ENCODE results near the gene SCAP. TPM values are rescaled to one million over a fixed set of nuclear protein-coding genes. Genes with fewer than 3 reads are reported as not detected.

The SCAP gene
- total RNA-seq, 2 experiments from 2014 or later = 45.1 to 52.2 TPM

DNA sequence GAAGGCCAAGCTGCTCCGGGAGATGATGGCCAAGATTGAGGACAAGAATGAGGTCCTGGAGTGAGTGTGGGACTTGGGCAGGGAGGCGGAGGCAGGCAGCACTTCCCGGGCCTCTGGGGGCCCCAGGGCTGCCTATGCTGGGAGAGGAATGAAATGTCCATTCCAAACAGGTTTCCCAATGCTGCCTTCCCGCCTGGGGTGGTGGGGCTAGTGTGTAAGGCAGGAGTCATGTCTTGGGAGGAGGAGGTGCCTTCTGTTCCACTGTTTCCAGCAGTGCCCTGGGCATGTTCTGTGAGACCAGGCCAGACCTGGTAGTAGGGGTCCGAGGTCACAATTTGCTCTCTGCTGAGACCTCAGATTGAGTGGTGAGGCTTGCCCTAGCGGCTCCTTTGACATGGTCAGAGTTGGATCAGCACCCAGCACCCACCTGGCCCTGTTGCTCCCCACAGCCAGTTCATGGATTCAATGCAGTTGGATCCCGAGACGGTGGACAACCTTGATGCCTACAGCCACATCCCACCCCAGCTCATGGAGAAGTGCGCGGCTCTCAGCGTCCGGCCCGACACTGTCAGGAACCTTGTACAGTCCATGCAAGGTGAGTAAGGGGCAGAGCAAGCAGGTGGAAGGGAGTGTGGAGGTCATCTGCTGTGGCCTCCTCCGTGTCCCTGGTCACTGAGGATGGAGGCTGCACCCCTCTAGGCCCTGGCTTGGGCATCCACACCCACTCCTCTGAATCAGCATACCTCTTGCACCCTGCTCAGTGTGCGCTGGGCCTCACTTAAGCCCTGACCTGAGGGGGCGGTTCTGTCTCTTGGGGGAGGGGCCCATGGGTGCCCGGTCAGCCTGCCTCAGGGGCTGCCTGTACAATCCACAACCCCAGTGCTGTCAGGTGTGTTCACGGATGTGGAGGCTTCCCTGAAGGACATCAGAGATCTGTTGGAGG, 67.6 kb downstream of the SCAP start:
- no peak overlapping the region for H3K27ac Mint-ChIP-seq
- no peaks in the 10 kb centered on the region for H3K9me3 Mint-ChIP-seq
- no peak overlapping the region for H3K4me3 Mint-ChIP-seq
- no peaks in the 10 kb centered on the region for H3K4me1 Mint-ChIP-seq (ENCODE audit: low read depth)
- CTCF ChIA-PET = interaction anchor here (1.0 kb wide), 1 partner anchor 13 kb away, joined by 3 read pairs; no protein-coding TSS in a partner anchor
- intact Hi-C loops (cut with micrococcal nuclease) = no loop called here
- DNase-seq = no peak
- no peaks in the 10 kb centered on the region for H3K27me3 Mint-ChIP-seq
- TF ChIP-seq, protein P1, sequence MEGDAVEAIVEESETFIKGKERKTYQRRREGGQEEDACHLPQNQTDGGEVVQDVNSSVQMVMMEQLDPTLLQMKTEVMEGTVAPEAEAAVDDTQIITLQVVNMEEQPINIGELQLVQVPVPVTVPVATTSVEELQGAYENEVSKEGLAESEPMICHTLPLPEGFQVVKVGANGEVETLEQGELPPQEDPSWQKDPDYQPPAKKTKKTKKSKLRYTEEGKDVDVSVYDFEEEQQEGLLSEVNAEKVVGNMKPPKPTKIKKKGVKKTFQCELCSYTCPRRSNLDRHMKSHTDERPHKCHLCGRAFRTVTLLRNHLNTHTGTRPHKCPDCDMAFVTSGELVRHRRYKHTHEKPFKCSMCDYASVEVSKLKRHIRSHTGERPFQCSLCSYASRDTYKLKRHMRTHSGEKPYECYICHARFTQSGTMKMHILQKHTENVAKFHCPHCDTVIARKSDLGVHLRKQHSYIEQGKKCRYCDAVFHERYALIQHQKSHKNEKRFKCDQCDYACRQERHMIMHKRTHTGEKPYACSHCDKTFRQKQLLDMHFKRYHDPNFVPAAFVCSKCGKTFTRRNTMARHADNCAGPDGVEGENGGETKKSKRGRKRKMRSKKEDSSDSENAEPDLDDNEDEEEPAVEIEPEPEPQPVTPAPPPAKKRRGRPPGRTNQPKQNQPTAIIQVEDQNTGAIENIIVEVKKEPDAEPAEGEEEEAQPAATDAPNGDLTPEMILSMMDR (IDR thresholded peaks at IDR 0.05) = no peak
- ATAC-seq = no peak
- POLR2A ChIA-PET = interaction anchor here (0.5 kb wide), 1 partner anchor 125 kb away, joined by 3 read pairs; the partner anchor contains the start of genes KIF9 and KLHL18
- peaks cover 8% of the 10 kb centered on the region for H3K36me3 Mint-ChIP-seq (ENCODE audit: low read depth)

DNA sequence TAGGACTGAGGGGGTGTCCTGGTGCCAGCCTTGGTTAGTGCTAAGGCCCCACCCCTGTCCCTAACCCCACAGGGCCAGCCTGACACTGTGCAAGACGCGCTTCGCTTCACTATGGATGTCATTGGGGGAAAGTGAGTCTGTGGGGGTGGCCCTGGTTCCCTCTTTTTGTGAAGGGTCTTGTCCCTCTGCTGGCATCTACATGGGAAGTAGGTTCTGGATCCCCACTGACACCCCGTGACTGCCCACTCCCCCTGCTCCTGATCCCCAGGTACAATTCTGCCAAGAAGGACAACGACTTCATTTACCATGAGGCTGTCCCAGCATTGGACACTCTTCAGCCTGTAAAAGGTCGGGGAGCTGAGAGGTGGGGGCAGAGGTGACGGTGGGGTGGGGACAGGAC, 68.5 kb downstream of the SCAP start:
- TF ChIP-seq, protein P1 (IDR thresholded peaks at IDR 0.05) = no peak
- peaks cover 4% of the 10 kb centered on the region for H3K36me3 Mint-ChIP-seq (ENCODE audit: low read depth)
- no peak overlapping the region for H3K27ac Mint-ChIP-seq
- H3K4me1 Mint-ChIP-seq (ENCODE audit: low read depth) = no peaks in the 10 kb centered on the region
- ATAC-seq (no peak), DNase-seq (no peak)
- intact Hi-C loops (cut with micrococcal nuclease) = no loop called here
- H3K4me3 Mint-ChIP-seq = no peak overlapping the region
- no peaks in the 10 kb centered on the region for H3K9me3 Mint-ChIP-seq
- ChIA-PET CTCF (interaction anchor here (1.4 kb wide), 1 partner anchor 86 kb away, joined by 3 read pairs; no protein-coding TSS in a partner anchor), POLR2A (no interaction called here)
- H3K27me3 Mint-ChIP-seq = no peaks in the 10 kb centered on the region

DNA sequence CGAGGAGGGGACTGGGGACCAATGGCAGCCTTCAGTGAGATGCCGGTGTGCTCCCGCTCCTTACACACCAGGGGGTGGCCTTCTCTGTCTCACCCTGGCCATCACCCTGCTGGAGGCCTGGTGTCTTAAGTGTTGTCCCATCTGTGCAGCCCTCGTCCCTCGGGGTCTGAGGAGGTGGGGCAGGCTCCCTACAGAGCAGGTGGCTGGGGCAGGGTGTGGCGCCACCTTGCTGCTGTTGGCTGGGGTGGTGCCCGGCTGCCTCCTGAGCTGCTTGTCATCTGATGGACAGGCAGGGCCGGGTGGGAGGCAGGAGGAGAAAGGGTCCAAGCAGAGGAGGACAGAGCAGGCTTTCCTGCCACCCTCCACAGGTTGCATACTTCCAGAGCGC, 69.0 kb downstream of the SCAP start:
- Mint-ChIP-seq H3K4me1 (ENCODE audit: low read depth) (no peaks in the 10 kb centered on the region), H3K27ac (no peak overlapping the region), H3K9me3 (no peaks in the 10 kb centered on the region), H3K36me3 (ENCODE audit: low read depth) (peaks cover 4% of the 10 kb centered on the region), H3K27me3 (no peaks in the 10 kb centered on the region), H3K4me3 (no peak overlapping the region)
- ATAC-seq (no peak), DNase-seq (no peak)
- TF ChIP-seq, protein P1 (IDR thresholded peaks at IDR 0.05) = no peak
- ChIA-PET CTCF (interaction anchor here (1.0 to 1.4 kb wide), 2 partner anchors 14 to 86 kb away, joined by 3 to 4 read pairs; no protein-coding TSS in a partner anchor), POLR2A (no interaction called here)
- intact Hi-C loops (cut with micrococcal nuclease) = no loop called here

DNA sequence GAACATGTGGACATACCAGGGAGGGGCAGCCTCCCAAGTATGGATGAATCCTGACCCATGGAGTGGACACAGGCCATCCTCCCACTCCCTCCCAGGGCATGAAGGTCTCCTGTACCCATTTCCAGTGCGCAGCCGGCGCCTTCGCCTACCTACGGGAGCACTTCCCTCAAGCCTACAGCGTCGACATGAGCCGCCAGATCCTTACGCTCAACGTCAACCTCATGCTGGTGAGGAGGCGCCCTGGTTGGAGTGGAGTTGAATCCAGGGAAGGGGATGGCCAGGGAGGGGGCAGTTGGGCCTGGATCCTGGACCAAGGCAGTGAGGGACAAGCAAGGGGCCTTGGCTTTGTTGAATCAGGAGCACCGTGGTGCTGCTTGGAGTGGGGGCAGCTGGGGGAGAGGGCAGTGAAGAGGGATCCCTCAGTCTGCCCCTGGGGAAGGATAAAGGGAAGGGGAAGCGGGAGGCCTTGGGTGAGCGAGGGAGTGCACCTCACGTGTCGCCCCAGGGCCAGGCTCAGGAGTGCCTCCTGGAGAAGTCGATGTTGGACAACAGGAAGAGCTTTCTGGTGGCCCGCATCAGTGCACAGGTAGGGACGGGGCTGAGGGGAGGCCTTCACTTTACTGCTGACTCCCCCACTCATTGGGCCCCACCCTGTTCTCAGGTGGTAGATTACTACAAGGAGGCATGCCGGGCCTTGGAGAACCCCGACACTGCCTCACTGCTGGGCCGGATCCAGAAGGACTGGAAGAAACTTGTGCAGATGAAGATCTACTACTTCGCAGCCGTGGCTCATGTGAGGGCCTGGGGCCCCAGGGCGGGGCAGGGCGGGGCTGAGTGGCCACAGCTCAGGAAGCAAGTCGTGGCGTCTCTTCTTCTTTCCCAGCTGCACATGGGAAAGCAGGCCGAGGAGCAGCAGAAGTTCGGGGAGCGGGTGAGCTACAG, 69.7 kb downstream of the SCAP start:
- Mint-ChIP-seq H3K4me1 (ENCODE audit: low read depth) (no peaks in the 10 kb centered on the region), H3K27me3 (no peaks in the 10 kb centered on the region), H3K36me3 (ENCODE audit: low read depth) (peaks cover 4% of the 10 kb centered on the region), H3K27ac (no peak overlapping the region), H3K4me3 (no peak overlapping the region), H3K9me3 (no peaks in the 10 kb centered on the region)
- TF ChIP-seq, protein P1 (IDR thresholded peaks at IDR 0.05) = no peak
- ChIA-PET POLR2A (no interaction called here), CTCF (interaction anchor here (1.0 to 1.4 kb wide), 2 partner anchors 14 to 85 kb away, joined by 3 to 4 read pairs; no protein-coding TSS in a partner anchor)
- DNase-seq (no peak), ATAC-seq (no peak)
- intact Hi-C loops (cut with micrococcal nuclease) = no loop called here

Data from activated CD8-positive, alpha-beta T cell treated with anti-CD3 and anti-CD28 coated beads for 36 hours (primary cell).